ENCODE results near the gene PDPN.

DNA sequence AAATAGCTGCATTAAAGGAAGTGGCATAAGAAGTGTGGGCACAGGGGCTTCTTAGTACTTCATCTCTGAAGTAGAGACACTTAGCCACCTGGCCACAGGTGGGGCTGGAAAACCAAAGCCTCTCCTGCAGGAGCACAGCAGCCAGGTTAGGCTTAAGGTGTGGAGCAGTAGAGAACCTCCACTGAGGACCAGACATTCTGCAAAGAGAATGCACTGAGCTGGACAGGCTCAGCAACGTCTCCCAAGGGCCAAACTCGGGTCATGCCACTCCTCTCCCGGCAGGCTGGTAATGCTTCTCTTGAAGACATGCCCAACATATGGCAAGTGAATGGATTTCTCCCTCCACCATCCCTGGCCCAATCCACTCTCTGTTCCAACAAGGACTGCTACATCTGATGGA, 36.8 kb upstream of the PDPN start:
- TF ChIP-seq, protein P1, sequence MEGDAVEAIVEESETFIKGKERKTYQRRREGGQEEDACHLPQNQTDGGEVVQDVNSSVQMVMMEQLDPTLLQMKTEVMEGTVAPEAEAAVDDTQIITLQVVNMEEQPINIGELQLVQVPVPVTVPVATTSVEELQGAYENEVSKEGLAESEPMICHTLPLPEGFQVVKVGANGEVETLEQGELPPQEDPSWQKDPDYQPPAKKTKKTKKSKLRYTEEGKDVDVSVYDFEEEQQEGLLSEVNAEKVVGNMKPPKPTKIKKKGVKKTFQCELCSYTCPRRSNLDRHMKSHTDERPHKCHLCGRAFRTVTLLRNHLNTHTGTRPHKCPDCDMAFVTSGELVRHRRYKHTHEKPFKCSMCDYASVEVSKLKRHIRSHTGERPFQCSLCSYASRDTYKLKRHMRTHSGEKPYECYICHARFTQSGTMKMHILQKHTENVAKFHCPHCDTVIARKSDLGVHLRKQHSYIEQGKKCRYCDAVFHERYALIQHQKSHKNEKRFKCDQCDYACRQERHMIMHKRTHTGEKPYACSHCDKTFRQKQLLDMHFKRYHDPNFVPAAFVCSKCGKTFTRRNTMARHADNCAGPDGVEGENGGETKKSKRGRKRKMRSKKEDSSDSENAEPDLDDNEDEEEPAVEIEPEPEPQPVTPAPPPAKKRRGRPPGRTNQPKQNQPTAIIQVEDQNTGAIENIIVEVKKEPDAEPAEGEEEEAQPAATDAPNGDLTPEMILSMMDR (IDR thresholded peaks at IDR 0.05) = no peak
- TF ChIP-seq POLR2AphosphoS5 (IDR thresholded peaks at IDR 0.05; ENCODE audit: insufficient read depth in 1 of 2, low read depth in 1 of 2) (no peak), POLR2A (IDR thresholded peaks at IDR 0.05) (no peak)

Data from vagina (tissue), 2 donors.